ENCODE results near the gene MED28.
A peak's percentile ranks its signal among the peaks of the same experiment; 100 is the strongest.
"Not testable (repeated sequence)": the region's sequence is repeated elsewhere in the genome, so short reads cannot be mapped to it uniquely, and the experiment has no call there.

The MED28 gene

GRCh38 chr4:17614416-17615299 lies at the start of gene MED28:
TSS of gene MED28 (plus strand) at chr4:17614641. CDS start at chr4:17614655, 14 bp downstream.
- DNase-seq: peak; percentile 95

GRCh38 chr4:17565846-17566245 lies 48.6 kb upstream of the MED28 start:
- DNase-seq: no peak

GRCh38 chr4:17567271-17567670 lies 47.2 kb upstream of the MED28 start:
- no peak for DNase-seq

- no peak for DNase-seq
These were observed 40.2 kb upstream of the MED28 start for GRCh38 chr4:17574206-17574605.

- not testable (repeated sequence) for DNase-seq
These were observed 39.3 kb upstream of the MED28 start for GRCh38 chr4:17575177-17575576.

GRCh38 chr4:17576932-17577664 lies 37.3 kb upstream of the MED28 start, which contains the start of gene LAP3:
TSS of gene LAP3 (plus strand) at chr4:17577198. CDS start at chr4:17577466, 268 bp downstream.
- DNase-seq: peak; percentile 97

GRCh38 chr4:17577665-17578481 lies 36.6 kb upstream of the MED28 start:
- DNase-seq: no peak

- no peak for DNase-seq
These were observed 36.0 kb upstream of the MED28 start for GRCh38 chr4:17578482-17578891.

GRCh38 chr4:17580969-17581368 lies 33.5 kb upstream of the MED28 start:
- DNase-seq: no peak

GRCh38 chr4:17583276-17583675 lies 31.2 kb upstream of the MED28 start:
- no peak for DNase-seq

- no peak for DNase-seq
These were observed 30.5 kb upstream of the MED28 start for GRCh38 chr4:17583941-17584340.

- no peak for DNase-seq
These were observed 29.8 kb upstream of the MED28 start for GRCh38 chr4:17584521-17585213.

GRCh38 chr4:17587094-17587822 lies 27.2 kb upstream of the MED28 start:
- no peak for DNase-seq

- DNase-seq: no peak
These were observed 25.1 kb upstream of the MED28 start for GRCh38 chr4:17589355-17589754.

- DNase-seq: peak; percentile 37
These were observed 18.9 kb upstream of the MED28 start for GRCh38 chr4:17595471-17596005.

- no peak for DNase-seq
These were observed 16.9 kb upstream of the MED28 start for GRCh38 chr4:17597517-17597916.

- no peak for DNase-seq
These were observed 14.6 kb upstream of the MED28 start for GRCh38 chr4:17599826-17600225.

- no peak for DNase-seq
These were observed 9.2 kb upstream of the MED28 start for GRCh38 chr4:17605236-17605635.

GRCh38 chr4:17613761-17614415 lies 553 bp upstream of the MED28 start:
- no peak for DNase-seq

- no peak for DNase-seq
These were observed 1.8 kb downstream of the MED28 start for GRCh38 chr4:17616283-17616682.

GRCh38 chr4:17618926-17619325 lies 4.5 kb downstream of the MED28 start:
- no peak for DNase-seq
